DMS114 treated with DMSO at 0.1 percent for 48 hours (cell line): ENCODE measurements around the gene PURB.
"Not testable (repeated sequence)": the region's sequence is repeated elsewhere in the genome, so short reads cannot be mapped to it uniquely, and the experiment has no call there.

Experiments
- DNase-seq: peaks from one replicate; lab custom pipeline; 2025; ENCODE audit not compliant: unreplicated experiment; lab: John Stamatoyannopoulos, UW

Gene PURB

DNA sequence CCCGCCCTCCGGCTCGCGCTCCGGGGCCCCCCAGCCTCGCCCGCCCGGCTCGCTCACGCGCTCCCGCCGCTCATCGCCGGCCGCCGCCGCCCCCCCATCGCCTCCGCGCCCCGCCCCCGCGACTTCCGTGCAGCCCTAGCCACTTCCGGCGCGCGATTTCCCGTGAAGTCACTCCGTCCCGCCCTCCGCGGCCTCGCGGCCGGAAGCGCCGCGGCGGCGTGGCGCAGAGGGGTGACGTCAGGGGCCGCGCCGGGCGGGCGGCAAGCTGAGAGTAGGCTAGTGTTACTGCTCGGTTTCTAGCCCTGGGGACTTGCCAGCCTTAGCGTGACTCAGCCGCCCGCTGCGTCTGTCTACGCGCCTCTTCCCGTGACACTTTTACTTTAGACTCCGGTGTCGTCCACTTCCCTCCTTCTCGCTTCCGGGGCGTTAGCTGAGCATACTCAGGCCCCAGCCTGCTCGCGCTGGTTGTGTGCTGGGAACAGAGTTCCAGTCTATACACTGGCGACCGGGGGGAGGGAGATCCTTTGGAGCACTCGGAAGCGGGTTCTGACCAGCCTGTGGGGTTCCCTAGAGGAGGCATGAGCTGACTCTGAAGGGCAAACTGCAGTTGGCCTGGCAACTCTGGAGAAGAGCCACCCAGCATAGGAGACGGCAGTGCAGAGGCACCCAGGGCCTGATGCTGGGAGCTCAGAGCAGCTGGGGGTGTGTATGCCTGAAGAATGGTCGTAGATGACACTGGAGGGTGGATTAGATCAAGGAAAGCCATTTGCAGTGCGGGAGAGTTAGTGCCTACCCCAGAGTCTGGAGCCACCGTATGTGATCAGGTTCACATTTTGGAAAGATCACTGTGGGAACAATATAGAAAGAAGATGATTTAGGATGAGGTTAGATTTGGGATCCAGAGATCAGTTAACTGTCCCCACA lies at the start of gene PURB:
TSS of gene PURB (minus strand) at position 137 of the 924 bp plus-strand sequence. CDS start 182 bp downstream, outside the sequence.
- DNase-seq: peak; percentile 86

DNA sequence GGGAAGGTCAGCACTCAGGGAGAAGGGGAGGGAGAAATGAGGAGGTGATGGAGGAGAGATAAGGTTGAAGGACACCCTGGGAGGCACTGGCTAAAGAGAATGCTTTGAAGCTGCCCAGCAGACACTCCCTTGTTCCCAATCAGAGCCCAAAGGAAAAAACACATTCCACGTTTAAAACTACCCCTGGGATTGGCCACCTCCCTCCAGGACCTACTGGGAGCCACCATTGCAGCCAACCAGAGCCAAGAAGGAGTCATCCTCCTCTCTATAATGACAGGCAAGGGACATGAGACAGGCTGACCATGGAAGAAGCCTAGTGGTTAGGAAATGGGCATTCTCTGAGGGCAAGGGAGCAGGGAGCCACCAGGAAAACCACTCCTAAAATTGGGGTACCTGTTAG lies 49.7 kb upstream of the PURB start:
- DNase-seq: no peak

- DNase-seq: not testable (repeated sequence)
These were observed 49.2 kb upstream of the PURB start for GRCh38 chr7:44934510-44934909.

DNA sequence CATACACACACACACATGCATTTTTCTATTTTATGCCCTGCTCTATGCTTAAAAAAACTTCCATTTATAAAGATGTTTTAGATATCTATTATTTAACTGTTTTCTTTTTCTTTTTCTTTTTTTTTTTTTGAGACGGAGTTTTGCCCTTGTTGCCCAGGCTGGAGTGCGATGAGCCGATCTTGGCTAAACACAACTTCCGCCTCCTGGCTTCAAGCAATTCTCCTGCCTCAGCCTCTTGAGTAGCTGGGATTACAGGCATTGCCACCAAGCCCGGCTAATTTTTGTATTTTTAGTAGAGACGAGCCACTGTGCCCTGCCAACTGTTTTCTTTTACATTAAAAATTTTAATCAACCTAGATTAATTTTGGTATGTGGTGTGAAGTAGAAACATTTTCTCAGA lies 45.6 kb upstream of the PURB start:
- no peak for DNase-seq

DNA sequence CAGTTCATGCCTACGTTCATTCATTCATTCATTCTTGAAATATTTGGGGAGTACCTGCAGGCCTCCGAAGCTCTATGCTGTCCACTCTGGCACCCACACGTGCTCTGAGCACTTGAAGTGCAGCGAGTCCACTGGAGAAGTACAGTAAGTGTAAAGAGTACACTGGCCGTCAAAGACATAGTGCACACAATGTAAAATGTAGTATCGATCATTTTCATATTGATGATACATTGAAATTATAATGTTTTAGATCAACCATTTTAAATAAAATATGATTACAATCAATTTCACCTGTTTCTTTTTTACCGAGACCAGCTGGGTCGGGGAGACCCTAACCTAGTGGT lies 37.0 kb upstream of the PURB start:
- no peak for DNase-seq

DNA sequence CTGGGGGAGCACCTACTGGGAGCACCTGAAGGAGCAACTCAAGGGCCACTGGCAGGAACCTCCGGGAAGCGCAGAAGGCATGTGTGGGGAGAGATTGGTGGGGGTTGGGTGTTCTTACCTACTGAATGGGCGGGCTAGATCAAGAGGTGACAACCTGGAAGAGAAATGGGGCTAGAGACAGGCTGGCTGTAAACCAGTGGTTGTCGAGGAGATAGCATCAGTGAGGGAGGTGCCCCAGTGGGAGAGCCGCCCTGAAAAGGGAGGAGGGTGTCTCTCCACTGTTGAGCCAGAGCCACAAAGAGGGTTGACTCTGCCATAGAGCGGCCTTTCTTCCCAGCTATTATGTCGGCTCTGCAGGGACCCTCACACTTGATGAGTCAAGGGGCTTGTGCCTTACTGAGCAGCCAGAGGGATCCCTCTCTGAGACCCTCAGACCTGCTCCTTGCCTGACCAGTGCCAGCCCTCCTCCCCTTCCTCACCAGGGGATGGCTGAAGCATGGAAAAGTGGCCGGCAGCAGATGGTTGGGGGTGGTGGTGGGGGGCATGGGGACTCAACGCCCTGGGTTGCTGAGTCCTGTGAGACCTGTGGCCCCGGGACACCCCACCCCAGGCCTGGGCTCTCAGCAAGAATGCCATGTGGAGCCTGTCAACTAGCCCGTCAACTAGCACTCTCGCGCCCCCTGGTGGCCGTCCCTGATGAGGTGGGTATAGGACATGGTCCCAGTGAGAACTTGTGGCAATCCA lies 36.4 kb upstream of the PURB start:
- DNase-seq: peak; percentile 10

- DNase-seq: no peak
These were observed 34.8 kb upstream of the PURB start for GRCh38 chr7:44920119-44920518.

- no peak for DNase-seq
These were observed 32.7 kb upstream of the PURB start for GRCh38 chr7:44918029-44918428.

DNA sequence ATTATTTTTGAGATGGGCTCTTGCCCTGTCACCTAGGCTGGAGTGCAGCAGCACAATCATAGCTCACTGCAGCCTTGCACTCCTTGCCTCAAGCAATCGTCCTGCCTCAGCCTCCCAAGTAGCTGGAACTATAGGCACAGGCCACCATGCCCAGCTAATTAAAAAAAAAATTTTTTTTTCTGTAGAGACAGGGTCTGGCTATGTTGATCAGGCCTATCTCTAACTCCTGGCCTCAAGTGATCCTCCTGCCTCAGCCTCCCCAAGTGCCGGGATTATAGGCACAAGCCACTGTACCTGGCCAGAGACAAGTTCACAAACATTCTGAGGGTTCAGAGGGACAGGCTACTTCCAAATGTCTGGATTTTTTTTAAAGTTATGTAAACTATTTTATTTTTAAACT lies 32.1 kb upstream of the PURB start:
- no peak for DNase-seq

- DNase-seq: no peak
These were observed 29.8 kb upstream of the PURB start for GRCh38 chr7:44914992-44915607.

DNA sequence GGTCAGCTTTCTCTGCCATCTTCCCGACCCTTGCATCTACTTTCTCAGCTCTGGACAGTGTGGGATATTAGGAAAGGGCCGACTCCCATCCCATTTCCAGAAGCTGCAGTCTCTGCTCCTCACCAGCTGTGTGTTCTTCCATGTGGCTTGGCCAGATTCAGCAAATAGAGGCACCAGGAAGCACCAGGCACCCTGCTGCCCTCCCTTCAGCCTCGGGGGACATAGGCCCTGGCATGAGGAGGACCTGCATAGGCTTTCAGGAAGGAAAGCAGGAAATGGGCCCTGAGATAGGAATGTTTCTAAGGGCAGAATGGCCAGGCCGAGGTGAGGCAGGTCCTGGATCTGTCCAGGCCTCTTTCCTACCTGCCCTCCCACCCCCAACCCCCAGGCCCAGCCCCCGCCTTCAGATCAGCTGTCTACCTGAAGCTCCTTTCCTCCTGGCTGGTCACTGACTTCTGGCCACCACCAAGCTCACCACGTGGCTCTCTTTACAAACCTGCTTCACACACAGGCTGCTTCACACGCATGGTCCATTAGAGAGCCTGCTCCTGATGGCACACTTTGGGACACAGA lies 27.5 kb upstream of the PURB start:
- DNase-seq: no peak

GRCh38 chr7:44911911-44912310 lies 26.6 kb upstream of the PURB start:
- no peak for DNase-seq

GRCh38 chr7:44909596-44910389 lies 24.5 kb upstream of the PURB start:
- no peak for DNase-seq

- no peak for DNase-seq
These were observed 21.6 kb upstream of the PURB start for GRCh38 chr7:44906965-44907364.

GRCh38 chr7:44905002-44905635 lies 19.8 kb upstream of the PURB start:
- no peak for DNase-seq

- no peak for DNase-seq
These were observed 14.1 kb upstream of the PURB start for GRCh38 chr7:44899443-44899842.

DNA sequence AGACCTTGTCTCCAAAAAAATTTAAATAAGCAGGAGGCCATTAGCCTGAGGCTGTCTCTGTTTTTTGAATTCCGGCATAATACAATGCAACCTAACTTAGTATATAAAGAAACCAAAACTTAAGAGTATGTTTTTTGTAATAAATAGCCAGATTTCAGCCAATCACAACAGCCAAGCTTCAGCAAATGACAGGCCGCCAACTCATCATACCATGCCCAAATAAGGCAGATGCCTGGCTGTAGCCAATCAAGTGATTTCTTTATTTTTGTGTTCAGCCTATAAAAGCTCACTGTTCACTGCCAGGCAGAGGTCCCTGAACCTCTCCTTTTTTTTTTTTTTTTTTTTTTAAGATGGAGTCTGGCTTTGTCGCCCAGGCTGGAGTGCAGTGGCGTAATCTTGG lies 12.7 kb upstream of the PURB start:
- DNase-seq: no peak

GRCh38 chr7:44897309-44897708 lies 12.0 kb upstream of the PURB start:
- no peak for DNase-seq

- no peak for DNase-seq
These were observed 9.7 kb upstream of the PURB start for GRCh38 chr7:44894888-44895580.
